Activated CD8-positive, alpha-beta memory T cell treated with anti-CD3 and anti-CD28 coated beads, Interleukin-2, amount 50 U/mL, for 24 hours (primary cell): Measurements from ENCODE around the gene SERPINB6.
"Not testable (repeated sequence)": the region's sequence is repeated elsewhere in the genome, so short reads cannot be mapped to it uniquely, and the experiment has no call there.

Source experiments
- DNase-seq: peaks from one replicate; pipeline ENCODE4 v3.0.0-alpha.2; 2020; ENCODE audit errors: extremely low read depth

The SERPINB6 gene

GRCh38 chr6:2977799-2978590, 6.6 kb upstream of the SERPINB6 start:
- no peak for DNase-seq

- DNase-seq, result no peak
Measured at GRCh38 chr6:2977290-2977689, 5.9 kb upstream of the SERPINB6 start.

- DNase-seq, result no peak
Measured at GRCh38 chr6:2976571-2977085, 5.3 kb upstream of the SERPINB6 start.

- DNase-seq, result no peak
Measured at GRCh38 chr6:2976060-2976459, 4.7 kb upstream of the SERPINB6 start.

GRCh38 chr6:2973676-2974075, 2.3 kb upstream of the SERPINB6 start:
- DNase-seq, result no peak

- DNase-seq, result not testable (repeated sequence)
Measured at GRCh38 chr6:2973180-2973579, 1.8 kb upstream of the SERPINB6 start.

- DNase-seq, result not testable (repeated sequence)
Measured at GRCh38 chr6:2972685-2973084, 1.3 kb upstream of the SERPINB6 start.

GRCh38 chr6:2972219-2972487, 786 bp upstream of the SERPINB6 start:
- DNase-seq, result not testable (repeated sequence)

GRCh38 chr6:2970753-2971419, 481 bp downstream of the SERPINB6 start:
- DNase-seq, result no peak

GRCh38 chr6:2970034-2970685, 1.2 kb downstream of the SERPINB6 start:
- no peak for DNase-seq

- DNase-seq, result no peak
Measured at GRCh38 chr6:2969549-2969948, 1.8 kb downstream of the SERPINB6 start.

GRCh38 chr6:2968600-2969135, 2.7 kb downstream of the SERPINB6 start:
- no peak for DNase-seq

- DNase-seq, result no peak
Measured at GRCh38 chr6:2967936-2968335, 3.4 kb downstream of the SERPINB6 start.

GRCh38 chr6:2966347-2966746, 5.0 kb downstream of the SERPINB6 start:
- no peak for DNase-seq

GRCh38 chr6:2964793-2965505, 6.4 kb downstream of the SERPINB6 start:
- no peak for DNase-seq

GRCh38 chr6:2963756-2964155, 7.6 kb downstream of the SERPINB6 start:
- DNase-seq, result no peak

GRCh38 chr6:2962636-2963035, 8.7 kb downstream of the SERPINB6 start:
- DNase-seq, result no peak

- DNase-seq, result no peak
Measured at GRCh38 chr6:2962004-2962403, 9.4 kb downstream of the SERPINB6 start.

GRCh38 chr6:2961506-2961905, 9.9 kb downstream of the SERPINB6 start:
- no peak for DNase-seq

GRCh38 chr6:2960935-2961334, 10.4 kb downstream of the SERPINB6 start:
- no peak for DNase-seq

GRCh38 chr6:2959909-2960719, 11.3 kb downstream of the SERPINB6 start:
- no peak for DNase-seq
